Activated T-cell treated with anti-CD3 and anti-CD28 coated beads, Interleukin-2, amount 50 U/mL, for 48 hours (primary cell): ENCODE data around the gene MTA3.
"Not testable (repeated sequence)": the region's sequence is repeated elsewhere in the genome, so short reads cannot be mapped to it uniquely, and the experiment has no call there.

ENCODE experiments used
- DNase-seq, 2 experiments: peaks; one replicate each; pipeline ENCODE4 v3.0.0-alpha.2; 2020

MTA3 gene

GRCh38 chr2:42567806-42568400 lies 529 bp upstream of the MTA3 start:
- peak; percentile 30 to 39 for DNase-seq

DNA sequence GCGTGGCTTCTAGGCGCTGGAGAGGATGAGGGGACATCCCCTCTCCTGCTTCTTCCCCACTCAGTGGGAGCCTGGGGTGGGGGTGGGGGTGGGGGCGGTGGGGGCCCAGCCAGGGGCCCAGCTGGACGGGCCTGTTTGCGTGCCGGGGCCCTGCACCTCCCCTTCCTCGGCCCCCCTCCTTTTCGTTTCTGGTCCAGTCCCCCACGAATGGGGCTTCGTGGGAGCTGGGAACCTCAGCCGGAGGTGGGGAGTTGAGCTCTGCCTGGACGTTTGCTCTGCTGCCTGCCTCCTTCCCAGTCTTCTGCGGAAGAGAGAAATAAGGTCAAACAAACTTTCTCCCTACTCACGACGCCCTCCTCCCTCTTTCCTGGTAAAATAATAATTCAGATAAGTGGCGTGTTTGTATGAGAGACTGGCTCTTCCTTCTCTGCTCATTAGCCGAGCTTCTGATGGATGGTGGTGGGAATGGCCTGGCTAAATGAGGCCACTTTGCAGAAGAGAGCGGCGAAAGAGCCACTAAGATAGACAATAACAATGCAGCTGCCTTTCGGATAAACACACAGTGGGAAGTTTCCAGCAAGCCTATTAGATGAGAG lies 782 bp downstream of the MTA3 start:
- DNase-seq: peak; percentile 41 to 48

- DNase-seq: no peak
Measured at GRCh38 chr2:42569883-42570282, 1.5 kb downstream of the MTA3 start.

DNA sequence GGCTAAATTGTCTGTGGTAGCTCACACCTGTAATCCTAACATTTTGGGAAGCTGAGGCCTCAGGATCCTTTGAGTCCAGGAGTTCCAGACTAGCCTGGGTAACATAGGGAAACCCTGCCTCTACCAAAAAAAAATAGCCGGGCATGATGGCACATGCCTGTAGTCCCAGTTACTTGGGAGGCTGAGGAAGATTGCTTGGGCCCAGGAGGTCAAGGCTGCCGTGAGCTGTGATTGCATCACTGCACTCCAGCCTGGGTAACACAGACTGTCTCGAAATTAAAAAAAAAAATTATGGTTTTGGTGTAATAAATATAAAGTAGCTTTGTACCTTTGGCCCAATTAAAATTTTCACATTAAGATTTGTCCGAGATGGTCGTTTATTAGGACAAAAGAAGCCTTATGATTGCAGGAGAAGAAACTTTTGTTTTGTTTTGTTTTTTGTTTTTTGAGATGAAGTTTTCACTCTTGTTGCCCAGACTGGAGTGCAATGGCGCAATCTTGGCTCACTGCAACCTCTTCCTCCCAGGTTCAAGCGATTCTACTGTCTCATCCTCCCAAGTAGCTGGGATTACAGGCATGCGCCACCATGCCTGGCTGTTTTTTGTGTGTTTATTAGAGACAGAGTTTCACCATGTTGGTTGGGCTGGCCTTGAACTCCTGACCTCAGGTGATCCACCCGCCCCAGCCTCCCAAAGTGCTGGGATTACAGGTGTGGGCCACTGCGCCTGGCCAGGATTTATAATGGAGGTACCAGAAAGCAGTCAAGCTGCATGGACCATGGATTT lies 4.1 kb downstream of the MTA3 start:
- no peak for DNase-seq

GRCh38 chr2:42573256-42573655 lies 4.8 kb downstream of the MTA3 start:
- no peak for DNase-seq

DNA sequence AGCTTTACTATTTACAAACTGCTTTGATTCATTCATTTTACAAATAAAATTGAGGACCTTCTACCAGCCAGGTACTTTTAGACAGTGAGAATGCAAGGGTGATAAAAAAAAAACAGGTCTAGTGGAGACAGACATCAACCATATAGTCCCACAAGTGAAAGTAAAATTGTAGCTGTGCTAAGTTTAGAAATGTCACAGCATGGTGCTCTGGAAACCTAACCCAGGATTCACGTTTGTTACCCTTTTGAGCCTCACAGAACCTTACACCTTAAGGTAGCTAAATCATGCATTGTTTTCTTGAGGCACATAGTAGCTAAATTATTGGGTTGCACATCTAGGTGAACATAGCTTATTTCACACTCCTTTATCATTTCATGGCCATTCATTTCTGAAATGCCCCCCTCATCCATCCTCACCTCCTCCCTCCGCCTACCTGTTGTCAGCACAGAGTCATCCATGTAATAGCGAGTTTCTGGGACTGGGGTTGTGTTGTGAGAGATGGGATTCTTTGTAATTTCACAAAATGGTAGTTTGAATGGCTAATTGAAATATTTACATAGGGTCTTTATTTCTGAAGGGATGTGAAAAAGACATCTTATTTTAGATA lies 7.1 kb downstream of the MTA3 start:
- no peak for DNase-seq

DNA sequence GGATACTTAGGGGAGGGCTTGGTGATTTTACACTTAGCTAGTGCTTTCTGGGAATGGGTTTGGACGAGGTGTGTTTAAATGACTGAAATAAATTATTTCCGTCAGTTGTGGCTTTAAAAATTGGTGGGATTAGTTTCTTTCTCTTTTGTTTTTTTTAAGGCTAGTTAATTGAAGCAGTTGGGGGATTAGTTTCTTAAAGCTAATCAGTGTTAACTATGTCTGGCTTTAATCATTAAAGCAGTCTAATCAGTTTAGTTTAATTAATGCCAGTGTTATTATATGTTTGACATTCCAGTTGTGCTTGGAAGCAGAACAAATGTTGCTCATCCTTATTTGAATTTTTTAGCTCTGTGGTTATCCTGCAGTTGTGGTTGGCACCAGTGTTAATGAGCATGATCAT lies 10.2 kb downstream of the MTA3 start:
- DNase-seq: no peak

GRCh38 chr2:42581257-42581656 lies 12.8 kb downstream of the MTA3 start:
- DNase-seq: no peak

GRCh38 chr2:42584628-42585027 lies 16.2 kb downstream of the MTA3 start:
- not testable (repeated sequence) for DNase-seq

- DNase-seq: no peak
Measured at GRCh38 chr2:42585779-42586178, 17.3 kb downstream of the MTA3 start.

- DNase-seq: no peak
Measured at GRCh38 chr2:42587526-42588117, 19.2 kb downstream of the MTA3 start.

DNA sequence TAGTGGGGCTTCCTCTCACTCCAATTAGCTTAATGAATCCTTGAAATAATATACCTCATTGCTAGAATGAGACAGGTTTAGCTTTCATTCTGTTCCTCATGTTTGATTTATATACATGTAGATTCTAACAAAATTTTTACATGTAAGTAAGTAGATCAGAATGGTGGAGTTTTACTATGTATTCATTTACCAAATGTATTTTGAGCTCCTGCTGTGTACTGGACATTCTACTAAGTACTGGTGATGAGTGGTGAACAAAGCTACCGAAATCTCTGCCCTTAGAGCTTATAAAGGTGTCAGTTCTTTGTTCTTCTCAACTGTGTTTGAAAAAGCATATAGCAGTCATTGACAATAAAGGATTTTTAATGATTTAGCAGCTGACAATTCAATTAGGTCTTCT lies 19.7 kb downstream of the MTA3 start:
- no peak for DNase-seq

GRCh38 chr2:42590176-42590575 lies 21.7 kb downstream of the MTA3 start:
- DNase-seq: no peak

DNA sequence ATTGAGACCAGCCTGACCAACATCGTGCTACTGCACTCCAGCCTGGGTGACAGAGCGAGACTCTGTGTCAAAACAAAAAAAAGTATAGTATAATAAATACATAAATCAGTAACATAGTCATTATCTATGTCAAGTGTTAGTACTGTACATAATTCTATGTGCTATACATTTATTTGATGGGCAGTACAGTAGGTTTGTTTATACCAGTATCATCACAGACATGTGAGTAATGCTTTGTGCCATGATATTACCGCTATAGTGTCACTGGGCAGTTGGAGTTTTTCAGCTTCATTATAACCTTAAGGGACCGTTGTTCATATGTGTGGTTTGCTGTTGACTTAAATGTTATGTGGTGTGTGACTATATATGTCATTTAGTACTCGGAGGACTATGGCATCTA lies 24.9 kb downstream of the MTA3 start:
- no peak for DNase-seq

- DNase-seq: no peak
Measured at GRCh38 chr2:42598656-42599055, 30.2 kb downstream of the MTA3 start.

- DNase-seq: no peak
Measured at GRCh38 chr2:42601076-42601475, 32.6 kb downstream of the MTA3 start.

- DNase-seq: no peak
Measured at GRCh38 chr2:42602218-42602875, 33.9 kb downstream of the MTA3 start.

- DNase-seq: no peak
Measured at GRCh38 chr2:42602876-42603219, 34.4 kb downstream of the MTA3 start.

GRCh38 chr2:42604341-42604867 lies 36.0 kb downstream of the MTA3 start:
- not testable (repeated sequence) for DNase-seq

DNA sequence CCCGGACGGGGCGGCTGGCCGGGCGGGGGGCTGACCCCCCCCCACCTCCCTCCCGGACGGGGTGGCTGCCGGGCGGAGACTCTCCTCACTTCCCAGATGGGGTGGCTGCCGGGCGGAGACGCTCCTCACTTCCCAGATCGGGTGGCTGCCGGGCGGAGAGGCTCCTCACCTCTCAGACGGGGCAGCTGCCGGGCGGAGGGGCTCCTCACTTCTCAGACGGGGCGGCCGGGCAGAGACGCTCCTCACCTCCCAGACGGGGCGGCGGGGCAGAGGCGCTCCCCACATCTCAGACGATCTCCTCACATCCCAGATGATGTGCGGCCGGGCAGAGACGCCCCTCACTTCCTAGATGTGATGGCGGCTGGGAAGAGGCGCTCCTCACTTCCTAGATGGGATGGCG lies 37.7 kb downstream of the MTA3 start:
- DNase-seq: not testable (repeated sequence)

DNA sequence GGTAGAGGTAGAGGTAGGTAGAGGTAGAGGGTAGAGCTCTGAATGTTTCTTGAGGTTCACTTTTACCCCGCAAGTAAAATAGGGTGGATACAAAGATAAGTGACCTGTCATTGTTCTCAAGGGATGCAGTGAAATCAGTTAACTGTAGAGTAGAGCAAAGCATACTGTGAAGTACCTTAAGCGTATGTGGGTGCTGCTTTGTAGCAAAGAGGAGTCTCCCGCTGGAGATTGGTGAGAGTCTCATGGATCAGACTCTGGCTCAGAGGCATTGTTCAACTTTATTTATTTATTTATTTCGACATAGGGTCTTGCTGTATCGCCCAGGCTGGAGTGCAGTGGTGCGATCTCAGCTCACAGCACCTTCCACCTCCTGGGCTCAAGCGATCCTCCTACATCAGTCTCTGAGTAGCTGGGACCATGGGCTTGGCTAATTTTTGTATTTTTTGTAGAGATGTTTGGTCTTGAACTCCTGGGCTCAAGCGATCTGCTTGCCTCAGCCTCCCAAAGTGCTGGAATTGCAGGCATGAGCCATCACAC lies 38.7 kb downstream of the MTA3 start:
- no peak for DNase-seq

DNA sequence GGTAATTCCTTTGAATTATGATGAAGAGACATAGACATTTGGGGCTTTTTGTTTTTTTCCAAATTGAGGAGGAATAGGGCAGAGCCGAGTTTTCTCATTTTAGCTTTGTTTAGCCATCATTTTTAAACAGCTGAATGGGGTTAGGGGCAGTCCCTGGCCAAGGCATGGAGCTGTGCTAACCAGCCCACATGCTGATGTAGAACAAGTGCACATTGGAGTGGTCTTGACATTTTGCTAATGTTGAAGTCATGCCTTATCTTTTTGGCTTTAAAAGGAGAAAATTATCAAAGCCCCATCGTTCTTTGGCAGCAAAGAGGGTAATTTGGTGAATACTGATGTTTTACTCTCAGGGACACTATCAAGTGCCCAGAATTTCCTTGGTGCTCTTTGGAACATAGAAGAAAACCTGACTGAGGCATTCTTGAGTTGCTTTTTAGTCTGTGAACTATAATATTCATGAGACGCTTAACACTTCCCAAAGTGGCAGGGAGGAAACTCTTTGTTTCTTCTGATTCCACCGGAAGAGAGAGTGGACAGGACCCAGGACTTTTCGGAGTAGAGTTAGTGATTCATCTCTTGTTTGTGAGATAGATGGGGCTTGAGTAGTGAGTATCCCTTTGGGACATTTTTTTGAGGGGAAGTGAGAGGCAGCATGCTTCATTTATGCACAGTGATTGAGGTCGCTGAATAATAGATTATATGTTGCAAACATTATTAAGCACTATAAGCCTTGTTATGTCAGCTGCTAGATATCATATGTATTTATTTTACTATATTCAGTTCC lies 45.0 kb downstream of the MTA3 start:
- no peak for DNase-seq
